HEK293 (cell line): ENCODE results near the gene KCNQ1.

Experiments
- CTCF ChIA-PET: fragments of 350-600 bp; formaldehyde crosslinking; extraction: SDS; loops from one replicate; lab custom pipeline; 2021; ENCODE audit warnings: antibody characterized with exemption; lab: Yijun Ruan, JAX
- POLR2A ChIA-PET: fragments of 300-600 bp; formaldehyde crosslinking; extraction: SDS; loops from one replicate; lab custom pipeline; 2020; ENCODE audit warnings: antibody characterized with exemption, inconsistent platforms; lab: Yijun Ruan, JAX
- H3K27ac ChIP-seq: fragments of 200-500 bp; sonication (Bioruptor generic); 2 replicates; pipeline ENCODE4 v1.5.1; 2014; ENCODE audit warnings: low read depth, low read length, control low read depth, inconsistent platforms; ENCODE audit errors: extremely low read depth
- H3K36me3 ChIP-seq, 2 experiments: fragments of 200-500 bp in 1 of 2; sonication (Bioruptor generic) in 1 of 2; 1 replicate in 1 of 2; 2 replicates in 1 of 2; pipeline ENCODE4 v1.5.1; 2014 to 2017; ENCODE audit warnings: inconsistent platforms in 2 of 2, low read length in 2 of 2; ENCODE audit not compliant: control insufficient read depth in 2 of 2, insufficient read depth in 1 of 2
- H3K4me1 ChIP-seq: fragments of 200-500 bp; sonication (Bioruptor generic); 2 replicates; pipeline ENCODE4 v1.5.1; 2014; ENCODE audit warnings: mild to moderate bottlenecking, low read length, inconsistent platforms; ENCODE audit not compliant: control insufficient read depth, insufficient read depth
- H3K4me3 ChIP-seq: 2 replicates; pipeline ENCODE4 v1.5.1; 2011; ENCODE audit warnings: low read depth, mild to moderate bottlenecking, control low read depth, low read length, moderate library complexity
- H3K9me3 ChIP-seq: fragments of 200-500 bp; sonication (Bioruptor generic); 2 replicates; pipeline ENCODE4 v1.5.1; 2014; ENCODE audit warnings: low read depth, low read length, inconsistent platforms; ENCODE audit not compliant: control insufficient read depth, insufficient read depth
- GLIS1 ChIP-seq: fragments of 450-650 bp; formaldehyde crosslinking; IDR thresholded peaks from 2 replicates; pipeline ENCODE4 v1.5.1; 2016; ENCODE audit warnings: missing biosample characterization, missing genetic modification characterization
- HOXC10 ChIP-seq: sonication (generic); formaldehyde crosslinking; IDR thresholded peaks from 2 replicates; pipeline ENCODE4 v1.8.1; 2023; ENCODE audit warnings: mild to moderate bottlenecking, missing genetic modification reagents
- ZBTB7A ChIP-seq: fragments of 450-650 bp; formaldehyde crosslinking; IDR thresholded peaks from 2 replicates; pipeline ENCODE4 v1.5.1; 2016; ENCODE audit warnings: low read depth, missing biosample characterization, missing genetic modification characterization
- ZIC2 ChIP-seq: fragments of 450-650 bp; formaldehyde crosslinking; IDR thresholded peaks from 2 replicates; pipeline ENCODE4 v1.5.1; 2016; ENCODE audit warnings: missing biosample characterization, missing genetic modification characterization
- ZNF138 ChIP-seq: fragments of 450-650 bp; formaldehyde crosslinking; IDR thresholded peaks from 2 replicates; pipeline ENCODE4 v1.5.1; 2016; ENCODE audit warnings: missing biosample characterization, missing genetic modification characterization, borderline replicate concordance
- ZNF146 ChIP-seq: fragments of 450-650 bp; formaldehyde crosslinking; IDR thresholded peaks from 2 replicates; pipeline ENCODE4 v1.5.1; 2016; ENCODE audit warnings: missing biosample characterization, missing genetic modification characterization
- ZNF274 ChIP-seq, 2 experiments: fragments of 200-500 bp in 1 of 2; fragments of 450-650 bp in 1 of 2; sonication (Bioruptor generic) in 1 of 2; formaldehyde crosslinking in 1 of 2; IDR thresholded peaks; 2 replicates each; pipeline versions ENCODE4 v1.5.1 to v1.6.1; 2014 to 2016; ENCODE audit warnings: borderline replicate concordance in 1 of 2, inconsistent platforms in 1 of 2, low read length in 1 of 2, missing biosample characterization in 1 of 2, missing genetic modification characterization in 1 of 2
- ZNF423 ChIP-seq: fragments of 450-650 bp; formaldehyde crosslinking; IDR thresholded peaks from 2 replicates; pipeline ENCODE4 v1.5.1; 2016; ENCODE audit warnings: missing biosample characterization, missing genetic modification characterization
- ZNF610 ChIP-seq: fragments of 450-650 bp; formaldehyde crosslinking; IDR thresholded peaks from 2 replicates; pipeline ENCODE4 v1.5.1; 2016; ENCODE audit warnings: missing biosample characterization, missing genetic modification characterization, borderline replicate concordance
- ZNF626 ChIP-seq: fragments of 450-650 bp; sonication (Bioruptor Pico); formaldehyde crosslinking; IDR thresholded peaks from 2 replicates; pipeline ENCODE4 v1.5.1; 2018; ENCODE audit warnings: missing biosample characterization, missing genetic modification characterization, inconsistent platforms
- ZSCAN30 ChIP-seq: fragments of 450-650 bp; IDR thresholded peaks from 2 replicates; pipeline ENCODE4 v1.5.1; 2018; ENCODE audit warnings: missing biosample characterization, mild to moderate bottlenecking, missing genetic modification characterization, moderate library complexity
- TF ChIP-seq, protein P1 (sequence below): fragments of 450-650 bp; formaldehyde crosslinking; conservative IDR thresholded peaks from 2 replicates; pipeline ENCODE4 v1.5.1; 2016; ENCODE audit warnings: low read depth, missing biosample characterization, missing genetic modification characterization
- TF ChIP-seq, protein P2 (sequence below): fragments of 450-650 bp; formaldehyde crosslinking; IDR thresholded peaks from 2 replicates; pipeline ENCODE4 v1.5.0; 2017; ENCODE audit warnings: missing biosample characterization, missing genetic modification characterization, borderline replicate concordance
- TF ChIP-seq, protein P3 (sequence below): fragments of 450-650 bp; formaldehyde crosslinking; IDR thresholded peaks from 2 replicates; pipeline ENCODE4 v1.5.1; 2016; ENCODE audit warnings: missing biosample characterization, missing genetic modification characterization

KCNQ1 gene

DNA sequence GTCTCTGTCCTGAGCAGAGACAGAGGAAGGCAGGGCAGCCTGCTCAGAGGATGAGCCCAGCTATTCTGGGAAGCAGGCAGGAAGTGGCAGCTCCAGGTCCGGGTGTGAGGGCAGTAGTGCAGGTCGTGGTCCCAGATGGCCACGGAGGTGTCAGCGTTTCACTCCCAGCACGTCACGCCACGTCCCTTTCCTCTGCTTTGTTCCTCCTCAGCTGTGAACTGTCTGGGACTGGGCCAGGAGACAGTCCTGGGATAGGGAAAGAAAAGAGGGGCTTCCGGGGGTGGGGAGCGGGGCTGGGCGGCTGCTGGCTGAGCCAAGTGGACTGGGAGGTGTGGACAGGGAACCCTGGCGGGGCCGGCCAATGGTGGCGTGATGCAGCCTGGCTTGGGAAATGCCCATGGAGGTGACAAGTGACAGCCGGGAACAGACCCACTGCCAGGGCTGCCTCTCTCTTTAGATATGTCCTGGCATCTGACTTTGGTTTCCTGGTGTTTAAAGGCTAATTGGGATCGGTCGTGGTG lies 64.7 kb downstream of the KCNQ1 start:
- TF ChIP-seq ZNF146 (tag by site-specific recombination), result no peak
- TF ChIP-seq ZNF274 (IDR thresholded peaks at IDR 0.05; ENCODE audit: low read length), result no peak
- TF ChIP-seq ZNF274 (tag by site-specific recombination; IDR thresholded peaks at IDR 0.05; ENCODE audit: borderline replicate concordance), result no peak
- TF ChIP-seq ZNF626 (tag by site-specific recombination), result no peak
- no peak for TF ChIP-seq ZNF610 (tag by site-specific recombination)
- TF ChIP-seq, protein P1, sequence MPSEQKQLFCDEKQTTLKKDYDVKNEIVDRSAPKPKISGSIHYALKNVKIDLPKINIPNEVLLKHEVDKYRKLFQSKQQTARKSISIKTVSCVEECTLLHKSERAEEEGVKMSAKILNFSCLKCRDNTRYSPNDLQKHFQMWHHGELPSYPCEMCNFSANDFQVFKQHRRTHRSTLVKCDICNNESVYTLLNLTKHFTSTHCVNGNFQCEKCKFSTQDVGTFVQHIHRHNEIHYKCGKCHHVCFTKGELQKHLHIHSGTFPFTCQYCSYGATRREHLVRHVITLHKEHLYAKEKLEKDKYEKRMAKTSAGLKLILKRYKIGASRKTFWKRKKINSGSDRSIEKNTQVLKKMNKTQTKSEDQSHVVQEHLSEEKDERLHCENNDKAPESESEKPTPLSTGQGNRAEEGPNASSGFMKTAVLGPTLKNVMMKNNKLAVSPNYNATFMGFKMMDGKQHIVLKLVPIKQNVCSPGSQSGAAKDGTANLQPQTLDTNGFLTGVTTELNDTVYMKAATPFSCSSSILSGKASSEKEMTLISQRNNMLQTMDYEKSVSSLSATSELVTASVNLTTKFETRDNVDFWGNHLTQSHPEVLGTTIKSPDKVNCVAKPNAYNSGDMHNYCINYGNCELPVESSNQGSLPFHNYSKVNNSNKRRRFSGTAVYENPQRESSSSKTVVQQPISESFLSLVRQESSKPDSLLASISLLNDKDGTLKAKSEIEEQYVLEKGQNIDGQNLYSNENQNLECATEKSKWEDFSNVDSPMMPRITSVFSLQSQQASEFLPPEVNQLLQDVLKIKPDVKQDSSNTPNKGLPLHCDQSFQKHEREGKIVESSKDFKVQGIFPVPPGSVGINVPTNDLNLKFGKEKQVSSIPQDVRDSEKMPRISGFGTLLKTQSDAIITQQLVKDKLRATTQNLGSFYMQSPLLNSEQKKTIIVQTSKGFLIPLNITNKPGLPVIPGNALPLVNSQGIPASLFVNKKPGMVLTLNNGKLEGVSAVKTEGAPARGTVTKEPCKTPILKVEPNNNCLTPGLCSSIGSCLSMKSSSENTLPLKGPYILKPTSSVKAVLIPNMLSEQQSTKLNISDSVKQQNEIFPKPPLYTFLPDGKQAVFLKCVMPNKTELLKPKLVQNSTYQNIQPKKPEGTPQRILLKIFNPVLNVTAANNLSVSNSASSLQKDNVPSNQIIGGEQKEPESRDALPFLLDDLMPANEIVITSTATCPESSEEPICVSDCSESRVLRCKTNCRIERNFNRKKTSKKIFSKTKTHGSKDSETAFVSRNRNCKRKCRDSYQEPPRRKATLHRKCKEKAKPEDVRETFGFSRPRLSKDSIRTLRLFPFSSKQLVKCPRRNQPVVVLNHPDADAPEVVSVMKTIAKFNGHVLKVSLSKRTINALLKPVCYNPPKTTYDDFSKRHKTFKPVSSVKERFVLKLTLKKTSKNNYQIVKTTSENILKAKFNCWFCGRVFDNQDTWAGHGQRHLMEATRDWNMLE (tag by site-specific recombination), result no peak
- TF ChIP-seq, protein P2, sequence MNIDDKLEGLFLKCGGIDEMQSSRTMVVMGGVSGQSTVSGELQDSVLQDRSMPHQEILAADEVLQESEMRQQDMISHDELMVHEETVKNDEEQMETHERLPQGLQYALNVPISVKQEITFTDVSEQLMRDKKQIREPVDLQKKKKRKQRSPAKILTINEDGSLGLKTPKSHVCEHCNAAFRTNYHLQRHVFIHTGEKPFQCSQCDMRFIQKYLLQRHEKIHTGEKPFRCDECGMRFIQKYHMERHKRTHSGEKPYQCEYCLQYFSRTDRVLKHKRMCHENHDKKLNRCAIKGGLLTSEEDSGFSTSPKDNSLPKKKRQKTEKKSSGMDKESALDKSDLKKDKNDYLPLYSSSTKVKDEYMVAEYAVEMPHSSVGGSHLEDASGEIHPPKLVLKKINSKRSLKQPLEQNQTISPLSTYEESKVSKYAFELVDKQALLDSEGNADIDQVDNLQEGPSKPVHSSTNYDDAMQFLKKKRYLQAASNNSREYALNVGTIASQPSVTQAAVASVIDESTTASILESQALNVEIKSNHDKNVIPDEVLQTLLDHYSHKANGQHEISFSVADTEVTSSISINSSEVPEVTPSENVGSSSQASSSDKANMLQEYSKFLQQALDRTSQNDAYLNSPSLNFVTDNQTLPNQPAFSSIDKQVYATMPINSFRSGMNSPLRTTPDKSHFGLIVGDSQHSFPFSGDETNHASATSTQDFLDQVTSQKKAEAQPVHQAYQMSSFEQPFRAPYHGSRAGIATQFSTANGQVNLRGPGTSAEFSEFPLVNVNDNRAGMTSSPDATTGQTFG, result no peak
- TF ChIP-seq, protein P3, sequence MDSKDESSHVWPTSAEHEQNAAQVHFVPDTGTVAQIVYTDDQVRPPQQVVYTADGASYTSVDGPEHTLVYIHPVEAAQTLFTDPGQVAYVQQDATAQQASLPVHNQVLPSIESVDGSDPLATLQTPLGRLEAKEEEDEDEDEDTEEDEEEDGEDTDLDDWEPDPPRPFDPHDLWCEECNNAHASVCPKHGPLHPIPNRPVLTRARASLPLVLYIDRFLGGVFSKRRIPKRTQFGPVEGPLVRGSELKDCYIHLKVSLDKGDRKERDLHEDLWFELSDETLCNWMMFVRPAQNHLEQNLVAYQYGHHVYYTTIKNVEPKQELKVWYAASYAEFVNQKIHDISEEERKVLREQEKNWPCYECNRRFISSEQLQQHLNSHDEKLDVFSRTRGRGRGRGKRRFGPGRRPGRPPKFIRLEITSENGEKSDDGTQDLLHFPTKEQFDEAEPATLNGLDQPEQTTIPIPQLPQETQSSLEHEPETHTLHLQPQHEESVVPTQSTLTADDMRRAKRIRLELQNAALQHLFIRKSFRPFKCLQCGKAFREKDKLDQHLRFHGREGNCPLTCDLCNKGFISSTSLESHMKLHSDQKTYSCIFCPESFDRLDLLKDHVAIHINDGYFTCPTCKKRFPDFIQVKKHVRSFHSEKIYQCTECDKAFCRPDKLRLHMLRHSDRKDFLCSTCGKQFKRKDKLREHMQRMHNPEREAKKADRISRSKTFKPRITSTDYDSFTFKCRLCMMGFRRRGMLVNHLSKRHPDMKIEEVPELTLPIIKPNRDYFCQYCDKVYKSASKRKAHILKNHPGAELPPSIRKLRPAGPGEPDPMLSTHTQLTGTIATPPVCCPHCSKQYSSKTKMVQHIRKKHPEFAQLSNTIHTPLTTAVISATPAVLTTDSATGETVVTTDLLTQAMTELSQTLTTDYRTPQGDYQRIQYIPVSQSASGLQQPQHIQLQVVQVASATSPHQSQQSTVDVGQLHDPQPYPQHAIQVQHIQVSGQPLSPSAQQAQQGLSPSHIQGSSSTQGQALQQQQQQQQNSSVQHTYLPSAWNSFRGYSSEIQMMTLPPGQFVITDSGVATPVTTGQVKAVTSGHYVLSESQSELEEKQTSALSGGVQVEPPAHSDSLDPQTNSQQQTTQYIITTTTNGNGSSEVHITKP (tag by site-specific recombination), result no peak
- TF ChIP-seq HOXC10 (CRISPR knock-in tag), result no peak
- no peak for TF ChIP-seq ZBTB7A (tag by site-specific recombination)
- TF ChIP-seq ZNF138 (tag by site-specific recombination), result no peak
- TF ChIP-seq, all 188 proteins: peak for 0
- Histone ChIP-seq H3K9me3 (no peaks in the 10 kb centered on the region), H3K27ac (no peak overlapping the region), H3K4me3 (no peak overlapping the region), H3K36me3 (no peaks in the 10 kb centered on the region), H3K4me1 (no peaks in the 10 kb centered on the region)
- ChIA-PET CTCF (interaction anchor here (0.7 to 0.8 kb wide), 2 partner anchors 23 to 329 kb away, joined by 3 read pairs; no protein-coding TSS in a partner anchor), POLR2A (interaction anchor here (0.7 kb wide), 1 partner anchor 133 kb away, joined by 3 read pairs; the partner anchor contains the start of gene CD81)

DNA sequence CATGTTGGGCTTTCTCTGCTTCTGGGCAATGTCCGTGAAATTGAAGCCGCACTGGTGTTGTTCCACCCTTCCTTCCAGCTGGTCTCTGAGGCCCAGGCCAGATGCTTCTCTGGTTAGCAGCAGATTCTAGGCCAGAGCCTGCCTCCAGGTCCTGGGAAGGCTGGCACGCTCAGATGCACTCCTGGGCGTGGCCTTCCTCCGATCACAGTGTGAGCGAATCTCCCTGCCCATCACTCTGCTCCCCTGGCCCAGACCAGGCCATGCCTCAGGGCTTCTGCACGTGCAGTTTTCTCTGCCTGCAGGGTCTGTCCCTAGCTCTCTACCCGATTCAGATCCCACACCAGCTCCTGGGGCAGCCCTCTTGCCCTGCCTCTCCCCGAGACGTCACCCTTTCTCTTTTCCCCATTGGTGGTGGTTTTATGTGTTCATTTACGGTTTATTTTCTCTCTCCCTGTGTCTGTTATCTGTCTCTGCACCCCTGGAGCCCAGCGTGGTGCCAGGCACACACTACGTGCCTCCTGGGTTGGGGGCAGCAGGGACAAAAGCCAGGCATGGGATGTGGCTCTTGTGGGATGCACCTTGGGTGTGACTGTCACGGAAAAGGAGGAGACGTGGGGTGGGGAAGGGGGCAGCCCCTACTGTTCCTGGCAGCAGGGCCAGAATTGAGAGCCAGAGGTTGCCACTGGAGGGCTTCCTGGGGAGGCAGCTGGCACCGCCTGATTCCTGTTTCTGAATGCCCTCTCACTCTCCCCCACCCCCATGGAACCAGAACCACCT lies 66.0 kb downstream of the KCNQ1 start:
- Histone ChIP-seq H3K36me3 (no peaks in the 10 kb centered on the region), H3K27ac (no peak overlapping the region), H3K4me3 (no peak overlapping the region), H3K4me1 (no peaks in the 10 kb centered on the region), H3K9me3 (no peaks in the 10 kb centered on the region)
- ChIA-PET POLR2A (no interaction called here), CTCF (interaction anchor here (0.7 to 1.0 kb wide), 3 partner anchors 22 to 382 kb away, joined by 3 read pairs; no protein-coding TSS in a partner anchor)
- TF ChIP-seq ZNF423 (0 out of 2 replicates have a peak, but pooled peaks have one; percentile 20), GLIS1 (tag by site-specific recombination) (peak; percentile 40), ZSCAN30 (tag by site-specific recombination) (no peak), ZIC2 (tag by site-specific recombination) (peak; percentile 99)
